Hematopoietic multipotent progenitor cell treated with erythropoietin and hydrocortisone succinate and interleukin-3 and kit ligand, for 15 days (in vitro differentiated cells): ENCODE data around the gene NID2.

Source experiments
- DNase-seq: peaks from one replicate; pipeline ENCODE4 v3.0.0-alpha.2; 2015; ENCODE audit warnings: low spot score

The NID2 gene, protein sequence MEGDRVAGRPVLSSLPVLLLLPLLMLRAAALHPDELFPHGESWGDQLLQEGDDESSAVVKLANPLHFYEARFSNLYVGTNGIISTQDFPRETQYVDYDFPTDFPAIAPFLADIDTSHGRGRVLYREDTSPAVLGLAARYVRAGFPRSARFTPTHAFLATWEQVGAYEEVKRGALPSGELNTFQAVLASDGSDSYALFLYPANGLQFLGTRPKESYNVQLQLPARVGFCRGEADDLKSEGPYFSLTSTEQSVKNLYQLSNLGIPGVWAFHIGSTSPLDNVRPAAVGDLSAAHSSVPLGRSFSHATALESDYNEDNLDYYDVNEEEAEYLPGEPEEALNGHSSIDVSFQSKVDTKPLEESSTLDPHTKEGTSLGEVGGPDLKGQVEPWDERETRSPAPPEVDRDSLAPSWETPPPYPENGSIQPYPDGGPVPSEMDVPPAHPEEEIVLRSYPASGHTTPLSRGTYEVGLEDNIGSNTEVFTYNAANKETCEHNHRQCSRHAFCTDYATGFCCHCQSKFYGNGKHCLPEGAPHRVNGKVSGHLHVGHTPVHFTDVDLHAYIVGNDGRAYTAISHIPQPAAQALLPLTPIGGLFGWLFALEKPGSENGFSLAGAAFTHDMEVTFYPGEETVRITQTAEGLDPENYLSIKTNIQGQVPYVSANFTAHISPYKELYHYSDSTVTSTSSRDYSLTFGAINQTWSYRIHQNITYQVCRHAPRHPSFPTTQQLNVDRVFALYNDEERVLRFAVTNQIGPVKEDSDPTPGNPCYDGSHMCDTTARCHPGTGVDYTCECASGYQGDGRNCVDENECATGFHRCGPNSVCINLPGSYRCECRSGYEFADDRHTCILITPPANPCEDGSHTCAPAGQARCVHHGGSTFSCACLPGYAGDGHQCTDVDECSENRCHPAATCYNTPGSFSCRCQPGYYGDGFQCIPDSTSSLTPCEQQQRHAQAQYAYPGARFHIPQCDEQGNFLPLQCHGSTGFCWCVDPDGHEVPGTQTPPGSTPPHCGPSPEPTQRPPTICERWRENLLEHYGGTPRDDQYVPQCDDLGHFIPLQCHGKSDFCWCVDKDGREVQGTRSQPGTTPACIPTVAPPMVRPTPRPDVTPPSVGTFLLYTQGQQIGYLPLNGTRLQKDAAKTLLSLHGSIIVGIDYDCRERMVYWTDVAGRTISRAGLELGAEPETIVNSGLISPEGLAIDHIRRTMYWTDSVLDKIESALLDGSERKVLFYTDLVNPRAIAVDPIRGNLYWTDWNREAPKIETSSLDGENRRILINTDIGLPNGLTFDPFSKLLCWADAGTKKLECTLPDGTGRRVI (N-terminal part only)

DNA sequence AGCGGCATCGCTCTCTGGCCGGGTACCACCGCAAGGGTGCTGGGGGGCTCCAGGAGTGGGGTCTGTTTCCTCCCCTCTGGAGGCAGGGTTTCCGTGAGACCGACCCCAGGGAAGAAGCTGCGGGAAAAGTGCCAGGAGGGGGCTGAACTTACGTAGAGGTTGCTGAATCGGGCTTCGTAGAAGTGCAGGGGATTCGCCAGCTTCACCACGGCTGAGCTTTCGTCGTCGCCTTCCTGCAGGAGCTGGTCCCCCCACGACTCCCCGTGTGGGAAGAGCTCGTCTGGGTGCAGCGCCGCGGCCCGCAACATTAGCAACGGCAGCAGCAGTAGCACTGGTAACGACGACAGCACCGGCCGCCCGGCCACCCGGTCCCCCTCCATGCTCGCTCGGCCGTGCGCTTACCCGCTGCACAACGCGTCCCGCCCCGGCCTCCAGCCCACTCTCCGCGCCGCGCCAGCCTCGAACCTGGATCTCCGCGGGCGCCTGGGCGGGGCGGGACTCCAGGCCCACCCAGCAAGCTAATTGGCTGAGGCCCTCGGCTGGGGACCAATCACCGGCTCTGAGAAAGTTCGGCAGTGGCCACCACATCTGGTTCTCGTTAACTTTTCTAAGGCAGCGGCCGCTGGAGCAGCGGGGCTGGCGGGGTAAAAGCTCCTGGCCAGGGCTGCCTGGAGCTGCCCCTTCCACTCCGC lies at the start of gene NID2:
Gene NID2 (minus strand): TSS at position 445 of the 692 bp plus-strand sequence. CDS start 65 bp downstream, at position 380.
- no peak for DNase-seq

DNA sequence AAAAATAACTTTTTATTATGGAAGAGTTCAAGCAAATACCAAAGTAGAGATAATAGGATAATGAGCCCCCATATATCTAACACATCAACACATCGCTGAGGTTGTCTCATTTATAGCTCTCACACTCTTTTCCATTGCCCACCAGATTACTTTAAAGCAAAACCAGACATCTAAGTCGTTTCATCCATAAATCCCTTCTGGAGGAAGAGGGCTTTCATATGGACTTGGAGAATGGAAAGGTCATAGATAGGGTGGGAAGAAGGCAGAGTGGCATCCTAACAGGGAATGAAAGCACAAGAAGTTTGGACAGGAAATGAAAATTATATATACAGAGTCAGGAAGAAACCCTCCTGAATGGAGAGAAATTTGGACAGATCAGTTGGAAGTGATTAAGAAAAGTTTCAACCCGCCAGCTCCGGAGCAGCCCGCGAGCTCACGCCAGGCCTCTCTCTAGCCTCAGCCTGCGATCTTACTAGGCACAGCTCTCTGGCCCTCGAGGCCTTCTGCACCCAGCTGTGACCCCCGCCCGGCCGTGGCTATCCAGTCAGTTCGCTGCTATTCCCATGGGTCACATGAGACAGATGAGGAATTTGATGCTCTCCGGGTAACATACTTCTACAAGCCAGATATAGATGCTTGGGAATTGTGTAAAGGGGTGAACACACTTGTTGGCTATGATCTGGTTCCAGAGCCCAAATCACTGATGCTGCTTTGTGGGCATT lies 48.4 kb upstream of the NID2 start:
- DNase-seq: no peak

DNA sequence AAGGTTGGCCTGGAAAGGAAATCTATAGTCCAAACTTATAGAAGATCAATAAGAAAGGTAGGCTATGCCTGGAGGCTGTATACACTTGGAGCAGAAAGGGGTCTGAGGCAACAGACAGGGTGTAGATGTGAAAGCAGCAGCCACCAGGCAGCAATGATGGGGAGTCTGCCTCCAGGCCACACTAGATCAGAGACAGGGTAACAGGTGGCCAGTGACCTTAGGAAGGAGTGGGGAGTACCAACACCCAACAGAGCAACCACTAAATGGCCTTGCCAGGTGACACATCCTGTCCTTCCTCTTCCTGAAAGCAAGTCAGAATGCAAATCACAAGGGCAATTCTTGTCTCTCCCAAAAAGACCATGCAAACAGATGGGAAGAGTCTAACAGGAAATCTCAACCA lies 46.4 kb upstream of the NID2 start:
- no peak for DNase-seq

DNA sequence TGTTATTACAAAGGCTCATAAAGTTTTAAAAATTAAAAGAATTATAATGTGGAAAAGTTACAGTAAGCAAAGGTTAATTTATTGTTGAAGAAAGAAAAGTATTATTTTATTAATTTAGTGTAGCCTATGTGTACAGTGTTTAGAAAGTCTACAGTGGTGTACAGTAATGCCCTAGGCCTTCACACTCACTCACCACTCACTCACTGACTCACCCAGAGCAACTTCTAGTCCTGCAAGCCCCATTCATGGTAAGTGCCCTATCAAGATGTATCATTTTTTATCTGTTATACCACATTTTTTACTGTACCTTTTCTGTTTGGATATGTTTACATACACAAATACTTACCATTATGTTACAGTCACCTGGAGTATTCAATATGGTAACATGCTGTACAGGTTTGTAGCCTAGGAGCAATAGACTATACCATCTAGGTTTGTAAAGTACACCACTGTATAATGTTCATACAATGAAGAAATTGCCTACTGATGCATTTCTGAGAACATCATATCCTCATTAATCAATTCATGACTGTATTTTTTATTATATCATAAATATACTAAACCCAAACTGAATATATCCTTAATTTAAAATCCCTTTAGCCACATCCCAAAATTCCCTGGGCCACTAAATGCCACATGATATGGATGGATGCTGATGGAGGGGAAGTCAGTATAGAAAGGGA lies 43.6 kb upstream of the NID2 start:
- DNase-seq: no peak

DNA sequence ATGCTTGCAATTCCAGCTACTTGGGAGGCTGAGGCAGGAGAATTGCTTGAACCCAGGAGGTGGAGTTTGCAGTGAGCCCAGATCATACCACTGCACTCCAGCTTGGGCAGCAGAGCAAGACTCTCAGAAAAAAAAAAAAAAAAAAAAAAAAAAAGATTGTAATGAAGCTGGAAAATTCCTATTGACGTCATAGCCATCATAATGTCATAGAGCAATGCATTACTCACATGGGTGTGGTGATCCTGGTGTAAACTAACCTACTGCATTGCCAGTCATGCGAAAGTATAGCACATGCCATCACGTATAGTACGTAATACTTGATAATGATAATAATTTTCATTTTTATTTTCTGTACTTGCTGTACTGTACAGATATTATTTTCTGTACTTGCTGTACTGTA lies 42.7 kb upstream of the NID2 start:
- DNase-seq: no peak

DNA sequence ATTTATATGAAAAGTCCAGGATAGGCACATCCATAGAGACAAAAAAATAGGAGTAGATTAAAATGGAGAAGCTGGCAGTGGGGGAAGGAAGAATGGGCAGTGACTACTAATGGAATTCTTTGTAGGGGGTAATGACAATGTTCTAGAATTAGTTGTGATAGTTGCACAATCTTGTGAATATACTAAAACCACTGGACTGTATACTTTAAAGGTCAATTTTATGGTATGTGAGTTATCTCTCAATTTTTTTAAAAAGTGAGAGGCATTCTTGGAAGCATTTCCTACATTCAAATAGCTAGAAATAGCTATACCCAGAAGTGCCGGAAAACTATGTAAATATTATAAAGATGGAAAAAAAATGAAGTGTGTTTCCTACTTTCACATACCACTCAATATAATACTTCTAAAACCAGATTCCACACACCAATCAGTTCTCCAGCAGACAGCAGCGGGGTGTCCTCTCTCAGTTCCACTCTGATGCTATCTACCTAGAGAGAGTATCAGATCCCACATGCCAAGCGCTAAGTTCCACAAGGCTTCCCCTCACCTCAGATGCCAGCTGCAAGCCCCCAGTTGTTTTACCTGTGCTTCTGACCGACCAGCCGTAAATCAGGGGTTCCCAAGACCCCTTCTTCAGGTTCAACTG lies 41.7 kb upstream of the NID2 start:
- no peak for DNase-seq

DNA sequence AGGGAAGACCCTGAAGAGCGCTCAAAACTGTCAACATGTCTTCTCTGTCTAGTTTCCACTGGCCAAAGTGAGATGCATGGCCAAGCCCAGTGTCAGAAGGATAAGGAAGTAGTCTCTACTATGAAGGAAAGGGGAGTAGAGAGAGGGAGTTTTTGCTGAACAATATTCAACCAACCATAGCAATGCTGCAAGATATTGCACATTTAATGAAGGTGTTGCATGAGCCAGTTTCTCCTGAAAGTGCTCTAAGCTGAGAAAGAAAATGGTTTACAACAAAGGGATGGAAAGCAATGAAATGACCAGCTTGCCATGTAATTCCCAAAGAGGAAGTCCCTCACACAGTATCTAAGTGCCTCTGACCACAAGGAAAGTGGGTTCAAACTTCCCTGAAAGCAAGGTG lies 40.0 kb upstream of the NID2 start:
- no peak for DNase-seq

DNA sequence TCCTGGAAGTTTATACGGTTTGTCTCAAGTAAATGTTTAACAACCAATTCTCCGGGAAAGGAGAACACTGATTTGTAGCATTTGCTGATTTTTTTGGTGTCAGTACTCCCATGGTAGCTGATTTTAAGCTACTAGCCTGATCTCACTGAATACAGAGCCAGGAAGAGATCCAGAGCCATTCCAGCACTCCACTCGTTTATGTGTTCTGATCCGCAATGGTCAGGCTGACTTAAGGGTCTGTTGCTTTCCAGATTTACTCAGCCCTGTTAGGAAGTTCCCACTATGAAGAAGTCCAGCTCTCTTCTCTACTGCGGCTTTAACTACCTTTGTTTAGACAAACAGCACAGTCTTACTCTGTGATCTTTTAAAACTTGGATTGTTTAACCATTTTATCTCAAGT lies 38.0 kb upstream of the NID2 start:
- DNase-seq: no peak

DNA sequence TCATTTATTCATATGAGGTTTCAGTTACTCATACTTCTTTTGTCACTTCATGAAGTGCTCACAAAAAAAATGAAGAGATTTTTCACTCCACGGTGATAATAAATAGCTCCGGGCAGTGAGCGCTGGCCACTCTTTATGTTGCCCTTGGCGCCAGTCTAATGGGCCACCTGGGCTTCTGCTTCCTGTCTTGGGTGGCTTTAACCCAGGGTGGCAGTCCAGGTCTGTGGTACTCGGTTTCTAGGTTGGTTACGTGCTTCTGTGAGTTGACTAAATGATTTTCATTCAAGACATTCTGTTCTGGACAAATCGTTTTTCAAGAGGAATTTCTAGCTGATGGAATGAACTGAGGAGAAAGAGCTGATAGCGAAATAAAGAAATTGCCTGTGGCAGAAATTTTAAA lies 34.6 kb upstream of the NID2 start:
- no peak for DNase-seq

DNA sequence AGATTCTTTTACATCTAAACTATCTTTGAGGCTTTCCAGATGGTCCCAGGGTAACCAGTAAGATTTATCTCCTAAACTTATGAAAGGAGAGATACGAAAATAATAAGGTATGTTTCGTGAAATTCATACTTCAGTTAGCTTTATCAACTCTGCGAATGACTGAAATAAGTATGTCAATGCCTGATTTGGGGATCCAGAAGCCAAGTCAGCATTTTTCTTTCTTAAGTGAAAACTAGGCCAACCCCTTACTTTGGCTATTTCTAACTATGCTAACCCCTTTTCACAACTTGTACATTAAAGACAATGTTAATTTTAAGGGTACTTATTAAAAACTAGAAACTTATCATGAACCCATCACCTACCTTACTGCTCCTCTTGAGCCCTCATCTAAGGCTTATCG lies 26.9 kb upstream of the NID2 start:
- DNase-seq: no peak

DNA sequence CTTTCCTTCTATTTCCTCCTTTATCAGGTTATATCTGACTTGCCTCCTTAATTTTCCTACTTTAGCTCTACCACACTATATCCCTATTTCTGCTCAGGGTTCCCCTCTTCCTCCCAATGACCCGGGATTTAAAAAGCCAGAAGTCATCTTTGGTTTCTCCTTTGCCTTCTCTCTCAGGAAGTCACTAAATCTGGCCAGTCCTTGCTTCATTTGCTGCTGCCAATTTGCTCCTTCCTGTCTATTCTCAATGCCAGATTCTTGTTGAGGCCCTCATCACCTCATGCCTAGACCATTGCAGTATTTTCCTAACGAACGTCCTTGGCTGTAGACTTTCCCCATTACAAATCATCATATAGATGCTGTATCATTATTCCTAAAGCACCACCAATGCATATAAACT lies 26.5 kb upstream of the NID2 start:
- DNase-seq: no peak

DNA sequence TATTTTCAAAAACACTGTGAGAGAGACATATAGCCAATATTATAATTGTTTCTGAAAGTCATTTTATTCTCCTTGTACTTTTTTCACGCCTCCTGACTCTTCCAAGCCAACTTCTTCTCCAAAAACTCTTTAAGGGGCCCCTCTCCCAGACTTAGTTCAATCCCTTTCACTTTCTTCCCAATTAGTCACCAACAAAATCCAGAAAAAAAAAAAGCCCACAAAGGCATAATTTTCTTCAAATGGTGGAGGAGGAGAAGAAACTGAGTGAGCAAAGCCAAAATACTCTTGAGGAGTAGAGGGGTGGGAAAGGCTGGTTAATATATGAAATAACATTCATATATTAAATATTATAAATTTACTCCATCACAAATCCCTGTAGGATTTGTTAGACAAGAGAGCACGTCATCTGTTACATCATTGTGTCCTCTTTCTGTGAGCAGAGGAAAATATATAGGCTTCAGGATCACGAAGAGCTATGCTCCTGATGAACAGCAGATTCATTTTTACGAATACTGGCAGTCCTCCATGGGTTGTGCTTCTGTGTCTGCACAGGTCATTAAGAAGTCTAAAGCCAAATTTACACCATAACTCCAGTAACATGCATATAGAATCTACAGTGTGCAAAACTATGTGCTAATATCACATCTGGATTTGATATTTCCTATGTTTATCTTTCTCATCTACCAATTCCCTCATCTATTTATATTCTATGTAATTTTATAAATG lies 25.9 kb upstream of the NID2 start:
- no peak for DNase-seq

DNA sequence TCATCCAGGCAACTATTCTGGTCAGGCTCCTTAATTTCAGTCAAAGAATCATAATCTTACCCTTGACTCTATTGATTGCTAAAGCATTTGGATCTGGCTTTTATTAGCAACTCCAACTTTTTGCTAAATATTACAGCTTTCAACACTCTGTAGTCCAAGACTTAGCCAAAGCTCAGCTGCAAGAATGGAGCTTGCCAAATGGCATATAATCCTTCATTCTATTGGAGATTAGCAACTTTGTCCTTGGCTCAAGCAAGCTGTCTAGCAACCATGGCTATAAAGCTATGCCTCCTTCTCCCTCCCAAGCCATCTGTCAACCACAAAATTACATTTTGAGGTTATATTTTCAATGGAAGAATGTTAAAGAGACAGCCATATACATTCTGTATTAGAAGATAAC lies 23.1 kb upstream of the NID2 start:
- no peak for DNase-seq

DNA sequence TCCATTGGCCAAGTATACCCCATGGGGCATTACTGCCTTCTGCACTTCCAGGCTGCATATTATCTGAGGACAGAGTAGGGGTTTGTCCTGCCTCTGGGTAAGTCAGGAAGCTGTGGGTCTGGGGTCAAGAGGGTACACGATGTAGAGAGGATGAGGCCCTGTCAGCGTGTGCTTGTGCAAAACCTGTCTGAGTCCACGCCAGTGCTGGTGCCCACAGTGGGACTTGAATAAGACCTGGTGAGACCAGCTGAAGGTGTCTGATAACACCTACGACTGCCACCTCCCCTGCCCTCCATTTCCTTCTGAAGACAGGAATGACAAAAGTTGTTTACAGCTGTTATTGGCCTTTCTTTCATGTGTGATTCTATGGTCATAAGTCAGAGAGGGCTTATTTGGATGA lies 22.1 kb upstream of the NID2 start:
- DNase-seq: no peak

DNA sequence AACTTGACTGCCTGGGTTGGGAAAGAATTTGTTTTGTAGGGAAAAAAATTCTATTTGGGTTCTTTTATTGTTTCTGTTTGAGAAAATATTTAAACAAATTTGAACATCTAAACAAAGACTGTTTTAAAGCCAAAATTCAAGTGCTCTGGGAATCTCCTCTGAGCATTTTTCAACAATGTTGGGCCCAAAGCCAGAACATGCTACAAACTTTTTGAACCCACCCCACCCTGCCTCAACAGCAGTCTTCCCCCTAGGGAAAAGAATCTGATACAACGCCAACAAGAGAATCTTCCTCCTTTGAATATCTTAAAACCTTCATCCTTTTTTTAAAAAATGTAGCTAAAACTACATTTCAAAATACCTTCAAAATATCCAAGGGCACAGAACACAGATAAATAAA lies 20.4 kb upstream of the NID2 start:
- DNase-seq: no peak

DNA sequence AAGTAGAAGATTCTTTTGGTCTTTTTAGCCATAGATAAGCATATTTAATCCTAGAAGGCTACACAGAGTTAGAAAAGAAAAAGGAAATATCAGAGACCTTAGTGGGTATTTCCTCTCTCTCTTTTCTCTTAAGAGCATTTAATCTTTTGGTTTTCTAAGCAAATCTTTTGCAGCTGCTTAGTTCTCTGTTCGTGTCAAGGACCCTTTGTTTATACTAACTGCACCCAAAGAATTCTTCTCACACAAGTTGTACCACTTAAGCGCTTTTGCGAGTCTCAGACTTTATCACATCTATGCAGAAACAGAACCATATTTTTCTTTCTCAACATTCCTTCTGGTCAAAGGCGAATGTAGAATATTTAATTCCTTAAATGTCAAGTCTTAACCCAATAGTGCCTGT lies 17.9 kb upstream of the NID2 start:
- DNase-seq: no peak

DNA sequence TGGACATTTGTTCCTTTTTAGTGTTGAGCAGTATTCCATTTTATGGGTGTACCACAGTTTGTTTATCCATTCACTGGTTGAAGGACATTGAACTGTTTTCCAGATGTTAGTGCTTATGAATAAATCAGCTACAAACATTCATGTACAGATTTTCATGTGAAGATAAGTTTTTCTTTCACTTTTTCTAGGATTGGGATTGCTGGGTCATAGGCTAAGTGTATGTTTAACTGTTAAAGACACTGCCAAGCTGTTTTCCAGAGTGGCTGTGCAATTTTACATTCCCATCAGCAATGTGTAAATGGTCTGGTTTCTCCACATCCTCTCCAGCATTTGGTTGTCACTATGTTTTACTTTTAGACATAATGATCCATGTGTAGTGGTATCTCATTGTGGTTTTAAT lies 14.0 kb upstream of the NID2 start:
- DNase-seq: no peak

DNA sequence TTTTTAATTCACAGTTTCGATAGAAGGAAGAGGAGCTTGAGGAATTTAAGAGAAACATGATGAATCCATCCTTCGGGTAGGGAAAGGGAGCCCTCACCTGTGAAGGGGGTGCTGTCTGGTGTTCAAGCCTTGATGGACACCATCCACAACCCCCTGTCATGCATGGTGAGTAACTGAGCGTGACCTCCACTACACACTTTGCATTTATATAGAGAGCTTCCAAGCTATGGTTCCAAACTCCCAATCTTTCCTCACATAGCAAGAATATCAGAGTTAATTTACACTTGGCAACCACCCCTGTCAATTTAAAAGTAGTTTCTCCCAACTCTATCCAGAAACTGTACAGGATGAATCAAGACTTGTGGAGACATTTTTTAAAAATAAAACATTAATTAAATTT lies 13.1 kb upstream of the NID2 start:
- DNase-seq: no peak
